Activated T-cell treated with anti-CD3 and anti-CD28 coated beads for 1 hour (primary cell): Measurements from ENCODE around the gene LRRC73.
A peak's percentile ranks its signal among the peaks of the same experiment; 100 is the strongest.
"Not testable (repeated sequence)": the region's sequence is repeated elsewhere in the genome, so short reads cannot be mapped to it uniquely, and the experiment has no call there.

ENCODE experiments used
- DNase-seq: peaks from one replicate; pipeline ENCODE4 v3.0.0-alpha.2; 2020; ENCODE audit warnings: low read depth

LRRC73 gene, protein sequence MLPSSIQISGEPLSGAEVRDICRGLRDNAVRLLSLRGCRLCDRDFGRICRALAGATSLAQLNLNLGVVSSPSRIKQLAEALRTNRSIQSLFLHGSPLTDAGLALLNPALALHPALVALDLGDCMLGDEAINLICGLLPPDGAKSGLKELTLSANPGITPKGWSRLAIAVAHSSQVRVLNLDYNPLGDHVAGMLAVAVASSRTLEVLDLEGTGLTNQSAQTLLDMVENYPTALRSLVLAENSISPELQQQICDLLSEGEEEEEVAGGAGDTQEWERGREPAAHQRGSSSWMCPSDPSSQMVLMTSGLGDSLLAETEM

DNA sequence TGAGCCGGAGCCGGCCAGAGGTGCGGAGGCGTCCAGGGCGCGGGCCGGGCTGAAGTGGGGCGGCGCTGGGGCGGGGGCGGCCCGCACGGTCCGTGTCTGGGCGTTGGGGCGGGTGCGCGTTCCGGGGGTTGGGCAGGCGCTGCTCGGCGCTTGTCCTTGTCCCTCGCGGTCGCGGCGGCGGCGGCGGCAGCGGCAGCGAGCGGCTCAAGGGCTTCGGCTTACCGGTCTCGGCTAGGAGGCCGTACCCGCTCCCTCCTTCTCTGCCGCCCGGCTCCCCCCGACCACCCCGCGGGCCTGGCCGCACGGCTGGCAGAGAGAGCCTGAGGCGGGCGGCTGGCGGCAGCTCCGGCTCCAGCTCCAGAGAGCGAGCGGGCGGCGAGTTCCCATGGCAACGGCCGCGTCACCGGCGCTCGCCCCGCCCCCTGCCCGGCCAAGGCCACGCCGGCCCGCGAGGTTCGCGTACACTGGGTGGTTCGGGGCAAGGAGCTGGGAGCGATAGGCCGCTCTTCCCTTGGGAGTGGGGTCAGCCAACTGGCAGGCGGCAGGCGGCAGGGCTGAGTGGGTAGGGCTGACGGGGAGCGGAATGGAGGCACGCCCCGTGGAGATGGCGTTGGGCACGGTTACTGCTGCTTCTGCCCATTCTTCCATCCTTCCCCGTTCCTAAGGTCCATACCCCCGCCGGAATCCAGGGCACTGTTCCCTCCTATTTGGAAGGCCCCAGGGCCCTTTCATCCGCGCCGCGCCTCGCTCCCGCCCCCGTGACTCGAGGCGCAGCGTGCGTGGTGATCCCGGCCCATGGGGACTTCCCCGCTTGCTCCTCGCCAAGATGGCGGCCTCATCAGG, at the start of gene LRRC73:
Gene LRRC73 (minus strand): TSS at position 363 of the 843 bp plus-strand sequence. CDS start 561 bp downstream, outside the sequence.
- DNase-seq = peak; percentile 63

GRCh38 chr6:43559328-43559727, 49.2 kb upstream of the LRRC73 start:
- DNase-seq = no peak

DNA sequence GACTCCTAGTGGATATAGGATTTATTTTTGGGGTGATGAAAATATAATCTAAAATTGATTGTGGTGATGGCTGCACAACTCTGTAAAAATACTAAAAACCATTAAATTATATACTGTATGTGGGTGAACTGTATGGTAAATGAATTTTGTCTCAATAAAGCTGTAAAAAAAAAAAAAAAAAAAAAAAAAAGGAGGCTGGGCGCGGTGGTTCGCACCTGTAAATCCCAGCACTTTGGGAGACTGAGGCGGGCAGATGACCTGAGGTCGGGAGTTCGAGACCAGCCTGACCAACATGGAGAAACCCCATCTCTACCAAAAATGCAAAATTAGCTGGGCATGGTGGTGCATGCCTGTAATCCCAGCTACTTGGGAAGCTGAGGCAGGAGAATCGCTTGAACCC, 47.5 kb upstream of the LRRC73 start:
- DNase-seq = not testable (repeated sequence)

DNA sequence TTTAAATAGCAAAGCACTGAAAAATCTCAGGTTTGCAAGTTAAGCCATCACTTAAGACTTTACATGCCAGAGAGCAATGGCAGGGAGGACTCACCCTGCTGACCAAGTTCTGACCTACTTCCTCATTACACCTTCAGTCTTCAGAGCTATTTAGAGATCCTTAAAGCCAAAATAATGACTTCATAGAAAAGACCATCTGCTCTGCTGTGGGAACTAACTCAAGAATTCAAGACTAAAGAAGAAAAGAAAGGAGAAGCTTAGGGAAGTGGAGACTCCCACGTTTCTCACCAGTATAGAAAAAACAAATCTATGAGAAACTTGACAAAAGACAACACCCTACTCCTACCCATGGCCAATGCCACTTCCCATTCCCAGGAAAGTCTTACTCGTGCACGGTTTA, 37.1 kb upstream of the LRRC73 start:
- no peak for DNase-seq

DNA sequence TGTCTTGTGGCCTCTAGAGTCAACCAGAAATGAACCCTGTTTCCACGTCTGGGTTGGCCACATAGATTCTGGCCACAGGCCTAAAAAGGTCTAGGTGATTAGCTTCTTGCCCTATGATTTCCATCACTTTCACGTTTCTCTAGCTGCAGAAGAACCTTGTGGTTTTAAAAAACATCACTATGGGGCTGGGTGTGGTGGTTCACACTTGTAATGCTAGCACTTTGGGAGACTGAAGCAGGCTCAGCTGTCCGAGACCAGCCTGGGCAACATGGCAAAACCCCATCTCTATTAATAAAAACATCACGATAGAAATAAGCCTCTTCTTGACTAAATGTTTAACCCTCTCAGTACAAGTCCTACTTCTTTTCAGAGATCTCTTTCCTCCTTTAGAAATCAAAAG, 34.3 kb upstream of the LRRC73 start:
- no peak for DNase-seq

DNA sequence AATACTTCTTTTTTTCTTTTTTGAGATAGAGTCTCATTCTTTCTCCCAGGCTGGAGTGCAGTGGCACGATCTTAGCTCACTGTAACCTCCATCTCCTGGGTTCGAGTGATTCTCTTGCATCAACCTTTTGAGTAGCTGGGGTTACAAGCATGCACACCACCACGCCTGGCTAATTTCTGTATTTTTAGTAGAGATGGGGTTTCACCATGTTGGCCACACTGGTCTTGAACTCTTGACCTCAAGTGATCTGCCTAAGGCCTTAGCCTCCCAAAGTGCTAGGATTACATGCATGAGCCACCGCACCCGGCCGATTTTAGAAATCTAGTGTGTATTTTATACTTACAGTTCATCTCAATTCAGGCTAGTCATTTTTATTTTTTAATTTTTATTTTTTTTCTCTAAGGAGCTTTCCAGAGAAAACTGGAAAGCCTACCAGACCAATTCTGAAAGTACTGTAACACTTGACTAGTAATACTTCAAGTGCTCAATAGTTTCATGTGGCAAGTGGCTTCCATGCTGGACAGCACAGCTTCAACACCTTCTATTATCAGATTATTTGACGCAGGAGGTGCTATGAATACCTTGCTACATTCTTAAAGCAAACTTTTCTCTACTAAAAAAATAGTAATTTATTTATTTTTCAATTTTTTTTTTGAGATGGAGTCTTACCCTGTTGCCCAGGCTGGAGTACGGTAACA, 31.8 kb upstream of the LRRC73 start:
- no peak for DNase-seq

DNA sequence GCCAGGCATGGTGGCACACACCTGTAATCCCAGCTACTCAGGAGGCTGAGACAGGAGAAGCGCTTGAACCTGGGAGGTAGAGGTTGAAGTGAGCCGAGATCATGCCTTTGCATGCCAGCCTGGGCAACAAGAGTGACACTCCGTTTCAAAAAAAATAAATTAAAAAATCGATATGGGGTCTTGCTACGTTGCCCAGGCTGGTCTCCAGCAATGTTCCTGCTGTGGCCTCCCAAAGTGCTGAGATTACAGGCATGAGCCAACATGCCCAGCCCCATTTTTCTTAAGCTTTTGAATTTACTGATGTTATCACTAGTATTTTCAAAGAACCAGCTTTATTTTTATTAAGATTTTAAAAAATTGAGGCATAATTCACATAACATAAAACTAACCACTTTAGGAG, 30.4 kb upstream of the LRRC73 start:
- DNase-seq = no peak

DNA sequence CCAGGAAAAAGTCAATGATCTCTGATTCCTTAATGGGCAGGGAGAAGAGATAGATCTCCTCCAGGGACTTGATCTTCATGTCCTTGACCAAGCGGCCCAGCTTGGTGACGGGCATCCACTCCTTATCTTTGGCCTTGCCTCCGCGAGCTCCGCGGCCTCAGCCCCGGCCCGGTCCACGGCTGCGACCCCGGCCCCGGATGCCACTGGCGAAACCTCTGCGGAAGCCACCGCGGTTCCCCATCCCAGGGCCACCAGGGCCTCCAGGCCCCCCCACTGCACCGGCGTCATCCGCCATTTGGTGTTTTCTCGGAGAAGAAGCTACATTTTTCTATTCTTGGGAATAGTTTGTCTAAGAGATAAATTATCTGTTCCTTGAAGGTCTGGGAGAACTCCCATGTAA, 29.3 kb upstream of the LRRC73 start:
- DNase-seq = not testable (repeated sequence)

DNA sequence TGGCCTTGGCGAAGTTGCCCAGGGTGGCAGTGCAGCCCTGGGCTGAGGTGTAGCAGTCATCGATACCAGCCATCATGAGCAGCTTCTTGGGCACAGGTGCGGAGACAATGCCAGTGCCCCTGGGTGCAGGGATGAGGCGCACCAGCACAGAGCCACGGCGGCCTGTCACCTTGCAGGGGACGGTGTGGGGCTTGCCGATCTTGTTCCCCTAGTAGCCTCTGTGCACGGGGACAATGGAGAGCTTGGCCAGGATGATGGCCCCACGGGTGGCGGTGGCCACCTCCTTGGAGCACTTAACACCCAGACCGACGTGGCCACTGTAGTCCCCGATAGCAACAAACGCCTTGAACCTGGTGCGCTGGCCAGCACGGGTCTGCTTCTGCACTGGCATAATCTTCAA, 28.8 kb upstream of the LRRC73 start:
- not testable (repeated sequence) for DNase-seq

GRCh38 chr6:43532201-43532600, 22.1 kb upstream of the LRRC73 start:
- DNase-seq = no peak

- DNase-seq = no peak
These were observed 14.4 kb upstream of the LRRC73 start for GRCh38 chr6:43524483-43524961.

- DNase-seq = no peak
These were observed 13.1 kb upstream of the LRRC73 start for GRCh38 chr6:43523284-43523683.

- DNase-seq = no peak
These were observed 12.6 kb upstream of the LRRC73 start for GRCh38 chr6:43522547-43523261.

GRCh38 chr6:43521836-43522235, 11.7 kb upstream of the LRRC73 start:
- DNase-seq = no peak

- DNase-seq = no peak
These were observed 10.0 kb upstream of the LRRC73 start for GRCh38 chr6:43520097-43520496.

- DNase-seq = no peak
These were observed 7.6 kb upstream of the LRRC73 start for GRCh38 chr6:43517505-43518357.

GRCh38 chr6:43516697-43517504, 6.8 kb upstream of the LRRC73 start, which contains the start of the genes POLR1C and YIPF3:
Gene POLR1C, plus strand, starts transcription at chr6:43517089. Its CDS starts 21 bp downstream, at chr6:43517110.
Gene YIPF3, minus strand, starts transcription at chr6:43516926. Its CDS starts 119 bp downstream, at chr6:43516807.
- peak; percentile 94 for DNase-seq

DNA sequence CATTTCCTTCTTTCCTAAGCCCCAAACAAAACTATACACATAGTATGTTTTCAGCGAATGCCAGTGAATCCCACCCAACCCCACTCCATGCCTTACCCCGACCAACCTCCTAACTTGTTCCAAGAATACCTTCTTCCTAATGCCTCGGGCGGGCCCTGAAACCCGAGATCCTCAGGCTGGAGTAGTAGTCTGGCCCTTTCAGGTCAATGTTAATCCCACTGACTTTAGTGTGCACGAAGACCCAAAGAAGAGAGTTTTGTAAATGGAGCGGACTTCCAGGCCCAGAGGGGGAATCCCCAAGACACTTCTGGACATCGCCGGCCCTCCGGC, 6.2 kb upstream of the LRRC73 start:
- no peak for DNase-seq

- DNase-seq = no peak
These were observed 5.7 kb upstream of the LRRC73 start for GRCh38 chr6:43515808-43516207.

DNA sequence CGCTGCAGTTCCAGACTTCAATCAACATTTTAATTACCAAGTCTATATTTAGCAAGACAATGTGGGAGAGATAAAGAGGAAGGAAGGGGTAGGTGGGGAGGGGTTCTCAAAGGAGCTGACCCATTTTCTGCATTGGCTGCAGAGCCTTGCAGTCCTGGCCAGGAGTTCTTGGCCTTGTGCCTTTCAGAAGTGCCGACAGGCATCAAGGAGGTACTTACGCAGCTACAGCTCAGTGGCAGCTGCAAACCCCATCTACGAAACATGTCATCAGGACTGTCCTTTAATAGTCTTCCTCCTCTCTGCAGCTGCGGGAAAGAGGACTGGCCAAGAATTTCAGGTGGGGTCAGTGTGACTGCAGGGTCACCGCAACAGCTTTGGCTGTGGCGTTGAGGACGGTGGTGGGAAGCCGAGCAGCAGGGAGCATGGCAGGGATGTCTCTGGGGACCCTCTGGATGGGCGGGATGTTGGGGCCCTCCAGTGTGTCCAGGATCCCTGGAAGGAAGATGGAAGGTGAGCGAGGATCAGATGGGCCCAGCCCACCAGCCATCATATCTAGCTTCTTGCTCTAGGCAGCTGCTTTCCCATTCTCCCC, 1.8 kb upstream of the LRRC73 start:
- no peak for DNase-seq
